Left ventricle myocardium inferior (tissue), 1 donor: ENCODE data around the gene RNF175. TPM values are rescaled to one million over a fixed set of nuclear protein-coding genes. Genes with fewer than 3 reads are reported as not detected.
"Not testable (repeated sequence)": the region's sequence is repeated elsewhere in the genome, so short reads cannot be mapped to it uniquely, and the experiment has no call there.

Experiments used
- DNase-seq: peaks from one replicate; pipeline ENCODE4 v3.0.0-alpha.2; 2020
- H3K27ac ChIP-seq: fragments of 200-600 bp; replicated peaks from 2 replicates; pipeline ENCODE4 v1.8.0; 2021
- H3K27me3 ChIP-seq: fragments of 200-600 bp; 2 replicates; pipeline ENCODE4 v1.8.0; 2021; ENCODE audit warnings: low read depth
- H3K36me3 ChIP-seq: fragments of 200-600 bp; 2 replicates; pipeline ENCODE4 v1.8.0; 2021
- H3K4me1 ChIP-seq: fragments of 200-600 bp; 2 replicates; pipeline ENCODE4 v1.8.0; 2021
- H3K4me3 ChIP-seq: fragments of 200-600 bp; 2 replicates; pipeline ENCODE4 v1.8.0; 2021; ENCODE audit warnings: mild to moderate bottlenecking, moderate library complexity
- H3K9me3 ChIP-seq: fragments of 200-600 bp; replicated peaks from 2 replicates; pipeline ENCODE4 v1.8.0; 2021
- CTCF ChIP-seq: fragments of 200-600 bp; IDR thresholded peaks from 2 replicates; pipeline ENCODE4 v1.8.0; 2021; ENCODE audit warnings: antibody characterized with exemption, mild to moderate bottlenecking, borderline replicate concordance
- intact Hi-C: fragments of 100-400 bp; cut with micrococcal nuclease; formaldehyde crosslinking; loops from one replicate; pipeline ENCODE4 v1.11.0; 2022
- total RNA-seq: library from RNA; stranded (reverse); fragmentation: NEBNext Ultra II Directional; extraction: Animal tissue kit (Norgen Biotek cat#: 25700); gene quantifications from one replicate; pipeline ENCODE4 v1.2.1, GENCODE V29; 2021
- donor health status: DM: no; HTN: yes; CAD: no; lungs with severe emphysema.

The RNF175 gene
- total RNA-seq, 1 donor from 2014 or later = 0.71 TPM

- DNase-seq = no peak
- intact Hi-C loops = no loop called here
- Histone ChIP-seq H3K27ac (no peak overlapping the region), H3K9me3 (peaks cover 21% of the 10 kb centered on the region), H3K27me3 (peaks cover 22% of the 10 kb centered on the region), H3K4me1 (peaks cover 9% of the 10 kb centered on the region), H3K36me3 (no peaks in the 10 kb centered on the region), H3K4me3 (no peak overlapping the region)
- no peak for TF ChIP-seq CTCF
These were observed 80.3 kb downstream of the RNF175 start for GRCh38 chr4:153679486-153679885.

- Histone ChIP-seq H3K4me1 (no peaks in the 10 kb centered on the region), H3K27ac (no peak overlapping the region)
- no peak for DNase-seq
These were observed 82.8 kb downstream of the RNF175 start for GRCh38 chr4:153676984-153677383.

GRCh38 chr4:153676486-153676885 is 83.3 kb downstream of the RNF175 start:
- Histone ChIP-seq H3K4me3 (no peak overlapping the region), H3K27me3 (no peaks in the 10 kb centered on the region), H3K27ac (no peak overlapping the region), H3K36me3 (no peaks in the 10 kb centered on the region), H3K4me1 (no peaks in the 10 kb centered on the region), H3K9me3 (peaks cover 41% of the 10 kb centered on the region)
- DNase-seq = no peak
- no peak for TF ChIP-seq CTCF
- intact Hi-C loops = no loop called here

More at GRCh38 chr4:153676984-153677383, 82.8 kb downstream of the RNF175 start:
- intact Hi-C loops = no loop called here
- Histone ChIP-seq H3K9me3 (peaks cover 40% of the 10 kb centered on the region), H3K4me3 (no peak overlapping the region), H3K27me3 (peaks cover 4% of the 10 kb centered on the region), H3K36me3 (no peaks in the 10 kb centered on the region)
- TF ChIP-seq CTCF = no peak

GRCh38 chr4:153669838-153670237 is 90.0 kb downstream of the RNF175 start:
- DNase-seq = no peak
- peaks cover 34% of the 10 kb centered on the region for H3K9me3 ChIP-seq
- H3K36me3 ChIP-seq = no peaks in the 10 kb centered on the region
- H3K27ac ChIP-seq = no peak overlapping the region
- H3K4me1 ChIP-seq = no peaks in the 10 kb centered on the region
- peaks cover 5% of the 10 kb centered on the region for H3K27me3 ChIP-seq
- intact Hi-C loops = no loop called here
- H3K4me3 ChIP-seq = no peak overlapping the region
- no peak for TF ChIP-seq CTCF

GRCh38 chr4:153668647-153669046 is 91.2 kb downstream of the RNF175 start:
- H3K4me3 ChIP-seq = no peak overlapping the region
- no peaks in the 10 kb centered on the region for H3K4me1 ChIP-seq
- DNase-seq = no peak
- intact Hi-C loops = no loop called here
- no peaks in the 10 kb centered on the region for H3K36me3 ChIP-seq
- peaks cover 25% of the 10 kb centered on the region for H3K9me3 ChIP-seq
- H3K27ac ChIP-seq = no peak overlapping the region
- no peak for TF ChIP-seq CTCF
- H3K27me3 ChIP-seq = peaks cover 5% of the 10 kb centered on the region

GRCh38 chr4:153666505-153666904 is 93.3 kb downstream of the RNF175 start:
- H3K27me3 ChIP-seq, H3K27ac ChIP-seq, intact Hi-C loops, DNase-seq, H3K4me1 ChIP-seq, H3K4me3 ChIP-seq, H3K36me3 ChIP-seq: not testable (repeated sequence)
- H3K9me3 ChIP-seq = peaks cover 14% of the 10 kb centered on the region
